MM.1S (cell line): ENCODE measurements around the gene TMEM86B.

Experiments
- DNase-seq: peaks from one replicate; pipeline ENCODE4 v3.0.0-alpha.2; 2015
- H2AFZ ChIP-seq: fragments of 300-600 bp; sonication (generic); 2 replicates; pipeline ENCODE4 v1.6.0; 2016; ENCODE audit warnings: antibody characterized with exemption, low read length
- H3F3A ChIP-seq: fragments of 300-600 bp; sonication (generic); 2 replicates; pipeline ENCODE4 v1.6.1; 2016; ENCODE audit warnings: mild to moderate bottlenecking, antibody characterized with exemption, low read length, moderate library complexity, mixed read lengths; ENCODE audit not compliant: insufficient read depth
- H3K27ac ChIP-seq: fragments of 300-600 bp; sonication (generic); 2 replicates; pipeline ENCODE4 v1.5.1; 2016; ENCODE audit warnings: mild to moderate bottlenecking, low read length
- H3K27me3 ChIP-seq: fragments of 300-600 bp; sonication (generic); replicated peaks from 2 replicates; pipeline ENCODE4 v1.6.0; 2016; ENCODE audit warnings: low read length; ENCODE audit not compliant: insufficient read depth
- H3K36me3 ChIP-seq: fragments of 300-600 bp; sonication (generic); replicated peaks from 2 replicates; pipeline ENCODE4 v1.6.1; 2016; ENCODE audit warnings: mild to moderate bottlenecking, low read length, mixed read lengths; ENCODE audit not compliant: insufficient read depth
- H3K4me1 ChIP-seq: fragments of 300-600 bp; sonication (generic); 2 replicates; pipeline ENCODE4 v1.6.1; 2016; ENCODE audit warnings: low read length, mixed read lengths
- H3K4me2 ChIP-seq: fragments of 300-600 bp; sonication (generic); 2 replicates; pipeline ENCODE4 v1.6.0; 2016; ENCODE audit warnings: low read depth, low read length
- H3K4me3 ChIP-seq: fragments of 300-600 bp; sonication (generic); 2 replicates; pipeline ENCODE4 v1.5.1; 2016; ENCODE audit warnings: low read length, mixed read lengths
- H3K79me2 ChIP-seq: fragments of 300-600 bp; sonication (generic); 2 replicates; pipeline ENCODE4 v1.6.1; 2016; ENCODE audit warnings: mixed run types, low read length, mixed read lengths
- H3K9ac ChIP-seq: fragments of 300-600 bp; sonication (generic); 2 replicates; pipeline ENCODE4 v1.6.1; 2016; ENCODE audit warnings: low read length, mixed read lengths
- H3K9me2 ChIP-seq: fragments of 300-600 bp; sonication (generic); replicated peaks from 2 replicates; pipeline ENCODE4 v1.6.1; 2016; ENCODE audit warnings: mild to moderate bottlenecking, low read length, mixed read lengths; ENCODE audit not compliant: insufficient read depth
- H3K9me3 ChIP-seq: fragments of 300-600 bp; sonication (generic); replicated peaks from 2 replicates; pipeline ENCODE4 v1.6.1; 2016; ENCODE audit warnings: mild to moderate bottlenecking, low read length, mixed read lengths; ENCODE audit not compliant: insufficient read depth
- H4K20me1 ChIP-seq: fragments of 300-600 bp; sonication (generic); 2 replicates; pipeline ENCODE4 v1.6.1; 2016; ENCODE audit warnings: mild to moderate bottlenecking, low read length, moderate library complexity, mixed read lengths; ENCODE audit not compliant: insufficient read depth
- EZH2 ChIP-seq: fragments of 300-600 bp; sonication (generic); optimal IDR thresholded peaks from 2 replicates; pipeline ENCODE3; 2017; ENCODE audit warnings: low read depth, mild to moderate bottlenecking, antibody characterized with exemption, low read length, mixed read lengths
- EZH2phosphoT487 ChIP-seq: fragments of 300-600 bp; sonication (generic); IDR thresholded peaks from 2 replicates; pipeline ENCODE4 v1.6.1; 2018; ENCODE audit warnings: antibody characterized with exemption, low read length
- TF ChIP-seq, protein P1 (sequence below): fragments of 300-600 bp; sonication (generic); IDR thresholded peaks from 2 replicates; pipeline ENCODE4 v1.5.1; 2016; ENCODE audit warnings: antibody characterized with exemption, low read length, mixed read lengths

The TMEM86B gene

DNA sequence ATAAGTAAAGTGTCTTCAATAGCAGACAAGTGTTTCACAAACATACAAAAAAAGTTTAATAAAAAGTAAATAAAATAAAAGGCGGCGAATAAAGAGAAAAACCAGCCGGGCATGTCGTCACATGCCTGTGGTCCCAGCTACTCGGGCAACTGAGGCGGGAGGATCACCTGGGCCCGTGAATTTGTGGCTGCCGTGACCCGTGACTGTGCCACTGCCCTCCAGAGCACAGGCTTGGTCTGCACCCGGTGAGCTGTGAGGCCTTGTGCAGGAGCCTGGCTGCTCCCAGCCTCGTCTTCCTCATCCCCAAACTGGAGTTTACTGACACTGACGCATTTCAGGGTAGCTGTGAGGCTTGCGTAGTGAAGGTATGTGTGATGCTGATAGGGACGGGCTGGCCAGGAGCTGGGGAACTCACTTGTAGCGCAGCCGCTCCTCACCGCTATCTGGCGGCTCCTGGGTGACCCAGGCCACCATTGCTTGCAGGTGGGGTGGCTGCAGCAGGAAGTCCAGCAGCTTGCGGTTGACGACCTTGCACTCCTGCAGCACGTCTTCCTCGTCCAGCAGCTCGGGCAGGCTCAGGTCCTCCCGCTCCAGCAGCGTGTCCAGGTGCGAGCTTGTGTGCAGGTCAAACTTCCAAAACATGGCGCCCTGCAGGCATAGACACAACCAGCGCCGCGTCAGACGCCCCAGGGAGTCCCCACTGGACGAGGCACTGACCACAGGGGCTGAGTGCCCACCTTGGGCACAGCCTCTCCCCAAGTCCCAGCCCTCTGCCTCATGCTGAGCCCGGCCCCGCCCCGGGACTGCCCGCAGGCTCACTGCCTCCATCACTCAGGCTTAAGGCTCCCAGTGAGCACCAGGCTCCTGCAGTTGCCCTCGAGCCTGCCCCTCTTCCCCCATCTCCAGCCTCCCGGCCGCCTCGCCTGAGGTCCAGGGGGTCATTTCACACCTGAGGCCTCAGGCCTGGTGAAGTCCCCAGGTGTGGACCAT is 18.2 kb upstream of the TMEM86B start:
- H2AFZ ChIP-seq, result no peak overlapping the region
- H3K4me1 ChIP-seq, result no peaks in the 10 kb centered on the region
- H3K27ac ChIP-seq, result no peak overlapping the region
- TF ChIP-seq, protein P1, sequence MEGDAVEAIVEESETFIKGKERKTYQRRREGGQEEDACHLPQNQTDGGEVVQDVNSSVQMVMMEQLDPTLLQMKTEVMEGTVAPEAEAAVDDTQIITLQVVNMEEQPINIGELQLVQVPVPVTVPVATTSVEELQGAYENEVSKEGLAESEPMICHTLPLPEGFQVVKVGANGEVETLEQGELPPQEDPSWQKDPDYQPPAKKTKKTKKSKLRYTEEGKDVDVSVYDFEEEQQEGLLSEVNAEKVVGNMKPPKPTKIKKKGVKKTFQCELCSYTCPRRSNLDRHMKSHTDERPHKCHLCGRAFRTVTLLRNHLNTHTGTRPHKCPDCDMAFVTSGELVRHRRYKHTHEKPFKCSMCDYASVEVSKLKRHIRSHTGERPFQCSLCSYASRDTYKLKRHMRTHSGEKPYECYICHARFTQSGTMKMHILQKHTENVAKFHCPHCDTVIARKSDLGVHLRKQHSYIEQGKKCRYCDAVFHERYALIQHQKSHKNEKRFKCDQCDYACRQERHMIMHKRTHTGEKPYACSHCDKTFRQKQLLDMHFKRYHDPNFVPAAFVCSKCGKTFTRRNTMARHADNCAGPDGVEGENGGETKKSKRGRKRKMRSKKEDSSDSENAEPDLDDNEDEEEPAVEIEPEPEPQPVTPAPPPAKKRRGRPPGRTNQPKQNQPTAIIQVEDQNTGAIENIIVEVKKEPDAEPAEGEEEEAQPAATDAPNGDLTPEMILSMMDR, result no peak
- no peak for TF ChIP-seq EZH2phosphoT487
- no peak for TF ChIP-seq EZH2
- H3F3A ChIP-seq, result no peaks in the 10 kb centered on the region
- no peaks in the 10 kb centered on the region for H3K27me3 ChIP-seq
- no peak overlapping the region for H3K9ac ChIP-seq
- H3K36me3 ChIP-seq, result peaks cover 3% of the 10 kb centered on the region; the same call in 1 of the 2 replicates
- H3K4me3 ChIP-seq, result no peak overlapping the region
- DNase-seq, result no peak
- no peak overlapping the region for H3K4me2 ChIP-seq
- no peaks in the 10 kb centered on the region for H3K9me2 ChIP-seq
- H3K9me3 ChIP-seq, result no peaks in the 10 kb centered on the region
- peaks cover 52% of the 10 kb centered on the region for H4K20me1 ChIP-seq
- peaks cover 98% of the 10 kb centered on the region for H3K79me2 ChIP-seq

DNA sequence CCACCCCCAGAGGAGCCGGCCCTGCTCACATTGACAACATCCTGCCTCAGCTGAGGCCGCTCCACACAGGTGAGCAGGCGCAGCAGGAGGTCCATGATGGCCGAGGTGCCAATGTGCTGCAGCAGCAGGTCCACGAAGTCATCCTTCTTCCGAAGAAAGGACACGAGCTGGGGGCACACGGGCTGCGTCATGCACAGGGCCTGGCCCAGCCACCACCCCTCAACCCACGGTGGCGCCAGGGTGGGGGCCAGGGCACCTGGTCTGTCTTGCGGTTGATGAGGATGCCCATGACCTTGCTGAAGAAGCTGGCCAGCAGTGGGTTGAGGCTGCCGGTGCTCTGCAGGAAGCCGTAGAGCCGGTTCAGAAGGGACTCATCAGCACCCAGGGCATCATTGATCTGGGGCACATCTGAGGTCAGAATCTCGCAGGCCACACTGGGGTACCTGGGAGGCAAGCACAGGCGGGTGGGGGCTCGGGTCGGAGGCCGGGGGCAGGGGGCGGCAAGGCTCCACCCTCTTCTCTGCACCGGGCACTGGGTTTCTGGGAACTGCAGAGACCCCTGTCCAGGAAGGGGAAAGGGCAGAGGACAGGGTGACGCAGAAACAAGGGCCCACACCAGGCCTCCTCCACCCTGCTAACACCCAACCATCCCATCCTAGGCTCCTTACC is 16.8 kb upstream of the TMEM86B start:
- no peaks in the 10 kb centered on the region for H3K9me2 ChIP-seq
- H3K4me2 ChIP-seq, result no peak overlapping the region
- H3K79me2 ChIP-seq, result peaks cover 94% of the 10 kb centered on the region
- peaks cover 38% of the 10 kb centered on the region for H4K20me1 ChIP-seq
- H3F3A ChIP-seq, result no peaks in the 10 kb centered on the region
- TF ChIP-seq EZH2, result no peak
- no peak for TF ChIP-seq EZH2phosphoT487
- TF ChIP-seq, protein P1, result no peak
- no peaks in the 10 kb centered on the region for H3K4me1 ChIP-seq
- H3K36me3 ChIP-seq, result peaks cover 4% of the 10 kb centered on the region; the same call in 1 of the 2 replicates
- DNase-seq, result no peak
- no peak overlapping the region for H3K27ac ChIP-seq
- no peak overlapping the region for H3K4me3 ChIP-seq
- no peaks in the 10 kb centered on the region for H3K27me3 ChIP-seq
- no peak overlapping the region for H2AFZ ChIP-seq
- H3K9ac ChIP-seq, result no peak overlapping the region
- no peaks in the 10 kb centered on the region for H3K9me3 ChIP-seq

DNA sequence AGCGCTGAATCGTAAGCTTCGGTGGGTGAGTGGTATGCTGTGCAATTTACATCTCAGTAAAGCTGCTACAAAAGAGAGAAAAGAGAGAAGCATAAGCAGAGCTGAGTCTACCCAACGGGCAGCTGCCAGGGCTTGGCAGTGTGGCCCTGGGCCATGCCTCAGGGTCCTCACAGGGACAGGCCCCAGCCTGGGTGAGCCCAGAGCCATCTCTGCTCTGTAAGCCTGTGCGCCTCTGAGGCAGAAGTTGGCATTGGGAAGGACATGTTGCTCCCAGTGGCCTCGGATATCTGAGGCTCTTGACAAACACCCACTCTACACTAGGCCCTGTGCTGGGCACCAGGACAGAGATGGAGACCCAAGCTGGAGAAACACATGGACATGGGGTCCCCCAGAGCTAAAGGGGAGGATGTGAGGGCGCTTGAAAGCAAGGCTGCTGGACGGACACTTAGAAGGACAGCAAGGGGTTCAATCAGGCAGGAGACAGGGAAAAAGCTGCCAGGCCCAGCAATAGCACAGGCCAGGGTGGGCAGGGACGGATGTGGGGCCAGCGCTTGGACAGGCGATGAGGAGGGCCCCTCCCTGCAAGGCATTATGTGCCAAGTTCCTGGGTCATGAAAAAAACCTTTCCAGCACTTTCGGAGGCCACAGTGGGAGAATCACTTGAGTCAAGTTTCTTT is 15.6 kb upstream of the TMEM86B start:
- Histone ChIP-seq H3K79me2 (peaks cover 88% of the 10 kb centered on the region), H3K27me3 (no peaks in the 10 kb centered on the region), H2AFZ (no peak overlapping the region), H3K36me3 (peaks cover 4% of the 10 kb centered on the region), H4K20me1 (peaks cover 30% of the 10 kb centered on the region), H3K9me2 (no peaks in the 10 kb centered on the region), H3F3A (no peaks in the 10 kb centered on the region), H3K4me3 (no peak overlapping the region), H3K27ac (no peak overlapping the region), H3K4me1 (no peaks in the 10 kb centered on the region), H3K4me2 (no peak overlapping the region), H3K9me3 (no peaks in the 10 kb centered on the region), H3K9ac (no peak overlapping the region)
- no peak for DNase-seq
- TF ChIP-seq EZH2, result no peak
- TF ChIP-seq, protein P1, result no peak
- TF ChIP-seq EZH2phosphoT487, result no peak
